HepG2 (cell line): ENCODE results near the gene RTF1. TPM values are rescaled to one million over a fixed set of nuclear protein-coding genes. Genes with fewer than 3 reads are reported as not detected.

Experiments used
- AFF4 ChIP-seq: sonication (generic); formaldehyde crosslinking; IDR thresholded peaks from 2 replicates; pipeline ENCODE4 v1.4.0; 2020; ENCODE audit warnings: missing genetic modification reagents
- KLF11 ChIP-seq: IDR thresholded peaks from 2 replicates; pipeline ENCODE4 v1.6.1; 2016; ENCODE audit warnings: missing compliant biosample characterization
- MEF2D ChIP-seq: sonication (generic); formaldehyde crosslinking; IDR thresholded peaks from 2 replicates; pipeline ENCODE4 v1.5.1; 2020; ENCODE audit warnings: mild to moderate bottlenecking, missing genetic modification reagents
- MYC ChIP-seq: sonication (generic); formaldehyde crosslinking; IDR thresholded peaks from 2 replicates; pipeline ENCODE4 v1.9.0; 2021; ENCODE audit warnings: missing genetic modification reagents, borderline replicate concordance
- UBTF ChIP-seq: sonication (generic); formaldehyde crosslinking; IDR thresholded peaks from 2 replicates; pipeline ENCODE4 v1.4.0; 2020; ENCODE audit warnings: mild to moderate bottlenecking, missing genetic modification reagents
- YEATS2 ChIP-seq: sonication (generic); formaldehyde crosslinking; IDR thresholded peaks from 2 replicates; pipeline ENCODE4 v1.4.0; 2020; ENCODE audit warnings: missing genetic modification reagents, borderline replicate concordance
- ZNF280D ChIP-seq: sonication (generic); formaldehyde crosslinking; IDR thresholded peaks from 2 replicates; pipeline ENCODE4 v1.5.1; 2020; ENCODE audit warnings: mild to moderate bottlenecking, missing genetic modification reagents
- ZNF317 ChIP-seq: sonication (generic); formaldehyde crosslinking; IDR thresholded peaks from 2 replicates; pipeline ENCODE4 v1.5.0; 2020; ENCODE audit warnings: mild to moderate bottlenecking, missing genetic modification reagents
- ZNF44 ChIP-seq: sonication (generic); formaldehyde crosslinking; IDR thresholded peaks from 2 replicates; pipeline ENCODE4 v1.5.1; 2020; ENCODE audit warnings: mild to moderate bottlenecking, missing genetic modification reagents
- polyA plus RNA-seq, 8 experiments: library from polyadenylated mRNA; depleted of rRNA in 3 of 8; stranded (reverse) in 7 of 8; unstranded in 1 of 8; fragments of >200 nt; fragmentation: Illumina TruSeq in 4 of 8; extraction: Trizol in 4 of 8; gene quantifications; 2 replicates each; pipeline versions ENCODE4 v1.2.1 to v1.2.3, GENCODE V29; 2011 to 2016; ENCODE audit warnings: low read depth in 4 of 8, missing spikeins in 1 of 8, mixed read lengths in 1 of 8; ENCODE audit not compliant: insufficient read depth in 1 of 8
- total RNA-seq, 5 experiments: library from RNA; depleted of rRNA; stranded (reverse); fragments of >200 nt; fragmentation: Illumina TruSeq; extraction: Trizol; gene quantifications; 2 replicates each; pipeline ENCODE4 v1.2.3, GENCODE V29; 2016; ENCODE audit warnings: low read depth in 1 of 5
- TF ChIP-seq, protein P1 (sequence below): sonication (generic); formaldehyde crosslinking; IDR thresholded peaks from 2 replicates; pipeline ENCODE4 v1.4.0; 2020; ENCODE audit warnings: missing genetic modification reagents
- TF ChIP-seq, protein P2 (sequence below): sonication (generic); formaldehyde crosslinking; IDR thresholded peaks from 2 replicates; pipeline ENCODE4 v1.8.1; 2023; ENCODE audit warnings: mild to moderate bottlenecking, missing genetic modification reagents

The RTF1 gene
- total and polyA plus RNA-seq, 2 of the 13 experiments (the other 11 are each of a cell fraction or from before 2014, with no cell fraction given), result 13.9 to 17.9 TPM

DNA sequence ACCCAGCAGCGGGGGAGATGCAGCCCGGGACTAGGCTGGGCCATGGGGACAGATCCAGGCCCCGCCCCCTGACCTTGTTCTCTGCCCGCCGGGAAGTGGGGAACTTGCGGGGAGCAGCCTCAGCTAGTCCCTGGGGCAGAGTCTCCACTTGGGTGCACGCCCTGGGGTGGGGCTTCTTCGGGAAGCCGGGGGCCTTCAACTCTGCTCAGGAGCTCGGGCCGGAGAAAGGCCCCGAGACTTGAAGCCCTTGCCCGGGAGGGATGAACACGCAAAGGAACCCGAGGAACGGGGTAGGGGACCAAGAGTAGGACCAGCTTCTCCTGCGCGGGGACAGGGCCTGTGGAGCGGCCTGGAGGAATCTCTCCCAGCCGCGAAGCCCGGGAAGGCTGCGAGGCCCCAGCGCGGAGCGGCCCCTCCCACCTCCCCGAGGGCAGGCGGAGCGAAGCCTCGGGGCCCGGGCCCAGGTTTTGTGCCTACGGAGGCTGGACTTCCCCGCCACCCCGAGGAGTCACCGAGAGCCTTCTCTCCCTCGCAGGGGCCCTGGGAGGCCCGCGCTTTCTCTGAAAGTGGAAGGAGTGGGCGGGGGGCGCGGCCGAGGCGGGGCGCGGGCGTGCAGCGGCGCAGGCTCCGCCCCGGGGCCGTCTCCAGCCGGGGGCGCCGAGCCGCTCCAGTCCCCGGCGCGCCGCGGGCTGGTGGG, 76.5 kb downstream of the RTF1 start, which contains the start of gene ITPKA (continued):
- TF ChIP-seq AFF4 (no peak), ZNF280D (CRISPR knock-in tag) (peak; percentile 78; the same call in 1 of the 2 replicates), UBTF (CRISPR knock-in tag) (peak; percentile 89), ZNF44 (0 out of 2 replicates have a peak, but pooled peaks have one; percentile 60), MEF2D (CRISPR knock-in tag) (peak; percentile 41), KLF11 (CRISPR knock-in tag) (no peak), MYC (CRISPR knock-in tag) (peak; percentile 64; the same call in 1 of the 2 replicates), ZNF317 (CRISPR knock-in tag) (0 out of 2 replicates have a peak, but pooled peaks have one; percentile 42), YEATS2 (CRISPR knock-in tag) (no peak)
- TF ChIP-seq, protein P1, sequence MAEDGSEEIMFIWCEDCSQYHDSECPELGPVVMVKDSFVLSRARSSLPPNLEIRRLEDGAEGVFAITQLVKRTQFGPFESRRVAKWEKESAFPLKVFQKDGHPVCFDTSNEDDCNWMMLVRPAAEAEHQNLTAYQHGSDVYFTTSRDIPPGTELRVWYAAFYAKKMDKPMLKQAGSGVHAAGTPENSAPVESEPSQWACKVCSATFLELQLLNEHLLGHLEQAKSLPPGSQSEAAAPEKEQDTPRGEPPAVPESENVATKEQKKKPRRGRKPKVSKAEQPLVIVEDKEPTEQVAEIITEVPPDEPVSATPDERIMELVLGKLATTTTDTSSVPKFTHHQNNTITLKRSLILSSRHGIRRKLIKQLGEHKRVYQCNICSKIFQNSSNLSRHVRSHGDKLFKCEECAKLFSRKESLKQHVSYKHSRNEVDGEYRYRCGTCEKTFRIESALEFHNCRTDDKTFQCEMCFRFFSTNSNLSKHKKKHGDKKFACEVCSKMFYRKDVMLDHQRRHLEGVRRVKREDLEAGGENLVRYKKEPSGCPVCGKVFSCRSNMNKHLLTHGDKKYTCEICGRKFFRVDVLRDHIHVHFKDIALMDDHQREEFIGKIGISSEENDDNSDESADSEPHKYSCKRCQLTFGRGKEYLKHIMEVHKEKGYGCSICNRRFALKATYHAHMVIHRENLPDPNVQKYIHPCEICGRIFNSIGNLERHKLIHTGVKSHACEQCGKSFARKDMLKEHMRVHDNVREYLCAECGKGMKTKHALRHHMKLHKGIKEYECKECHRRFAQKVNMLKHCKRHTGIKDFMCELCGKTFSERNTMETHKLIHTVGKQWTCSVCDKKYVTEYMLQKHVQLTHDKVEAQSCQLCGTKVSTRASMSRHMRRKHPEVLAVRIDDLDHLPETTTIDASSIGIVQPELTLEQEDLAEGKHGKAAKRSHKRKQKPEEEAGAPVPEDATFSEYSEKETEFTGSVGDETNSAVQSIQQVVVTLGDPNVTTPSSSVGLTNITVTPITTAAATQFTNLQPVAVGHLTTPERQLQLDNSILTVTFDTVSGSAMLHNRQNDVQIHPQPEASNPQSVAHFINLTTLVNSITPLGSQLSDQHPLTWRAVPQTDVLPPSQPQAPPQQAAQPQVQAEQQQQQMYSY (CRISPR knock-in tag), result no peak
- TF ChIP-seq, protein P2, sequence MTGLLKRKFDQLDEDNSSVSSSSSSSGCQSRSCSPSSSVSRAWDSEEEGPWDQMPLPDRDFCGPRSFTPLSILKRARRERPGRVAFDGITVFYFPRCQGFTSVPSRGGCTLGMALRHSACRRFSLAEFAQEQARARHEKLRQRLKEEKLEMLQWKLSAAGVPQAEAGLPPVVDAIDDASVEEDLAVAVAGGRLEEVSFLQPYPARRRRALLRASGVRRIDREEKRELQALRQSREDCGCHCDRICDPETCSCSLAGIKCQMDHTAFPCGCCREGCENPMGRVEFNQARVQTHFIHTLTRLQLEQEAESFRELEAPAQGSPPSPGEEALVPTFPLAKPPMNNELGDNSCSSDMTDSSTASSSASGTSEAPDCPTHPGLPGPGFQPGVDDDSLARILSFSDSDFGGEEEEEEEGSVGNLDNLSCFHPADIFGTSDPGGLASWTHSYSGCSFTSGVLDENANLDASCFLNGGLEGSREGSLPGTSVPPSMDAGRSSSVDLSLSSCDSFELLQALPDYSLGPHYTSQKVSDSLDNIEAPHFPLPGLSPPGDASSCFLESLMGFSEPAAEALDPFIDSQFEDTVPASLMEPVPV (CRISPR knock-in tag), result peak; percentile 73
